MM.1S (cell line): ENCODE results near the gene FABP6.

ENCODE experiments used
- DNase-seq: peaks from one replicate; pipeline ENCODE4 v3.0.0-alpha.2; 2015
- H2AFZ ChIP-seq: fragments of 300-600 bp; sonication (generic); 2 replicates; pipeline ENCODE4 v1.6.0; 2016; ENCODE audit warnings: antibody characterized with exemption, low read length
- H3F3A ChIP-seq: fragments of 300-600 bp; sonication (generic); 2 replicates; pipeline ENCODE4 v1.6.1; 2016; ENCODE audit warnings: mild to moderate bottlenecking, antibody characterized with exemption, low read length, moderate library complexity, mixed read lengths; ENCODE audit not compliant: insufficient read depth
- H3K27ac ChIP-seq: fragments of 300-600 bp; sonication (generic); 2 replicates; pipeline ENCODE4 v1.5.1; 2016; ENCODE audit warnings: mild to moderate bottlenecking, low read length
- H3K27me3 ChIP-seq: fragments of 300-600 bp; sonication (generic); replicated peaks from 2 replicates; pipeline ENCODE4 v1.6.0; 2016; ENCODE audit warnings: low read length; ENCODE audit not compliant: insufficient read depth
- H3K36me3 ChIP-seq: fragments of 300-600 bp; sonication (generic); replicated peaks from 2 replicates; pipeline ENCODE4 v1.6.1; 2016; ENCODE audit warnings: mild to moderate bottlenecking, low read length, mixed read lengths; ENCODE audit not compliant: insufficient read depth
- H3K4me1 ChIP-seq: fragments of 300-600 bp; sonication (generic); 2 replicates; pipeline ENCODE4 v1.6.1; 2016; ENCODE audit warnings: low read length, mixed read lengths
- H3K4me2 ChIP-seq: fragments of 300-600 bp; sonication (generic); 2 replicates; pipeline ENCODE4 v1.6.0; 2016; ENCODE audit warnings: low read depth, low read length
- H3K4me3 ChIP-seq: fragments of 300-600 bp; sonication (generic); 2 replicates; pipeline ENCODE4 v1.5.1; 2016; ENCODE audit warnings: low read length, mixed read lengths
- H3K79me2 ChIP-seq: fragments of 300-600 bp; sonication (generic); 2 replicates; pipeline ENCODE4 v1.6.1; 2016; ENCODE audit warnings: mixed run types, low read length, mixed read lengths
- H3K9ac ChIP-seq: fragments of 300-600 bp; sonication (generic); 2 replicates; pipeline ENCODE4 v1.6.1; 2016; ENCODE audit warnings: low read length, mixed read lengths
- H3K9me2 ChIP-seq: fragments of 300-600 bp; sonication (generic); replicated peaks from 2 replicates; pipeline ENCODE4 v1.6.1; 2016; ENCODE audit warnings: mild to moderate bottlenecking, low read length, mixed read lengths; ENCODE audit not compliant: insufficient read depth
- H3K9me3 ChIP-seq: fragments of 300-600 bp; sonication (generic); replicated peaks from 2 replicates; pipeline ENCODE4 v1.6.1; 2016; ENCODE audit warnings: mild to moderate bottlenecking, low read length, mixed read lengths; ENCODE audit not compliant: insufficient read depth
- H4K20me1 ChIP-seq: fragments of 300-600 bp; sonication (generic); 2 replicates; pipeline ENCODE4 v1.6.1; 2016; ENCODE audit warnings: mild to moderate bottlenecking, low read length, moderate library complexity, mixed read lengths; ENCODE audit not compliant: insufficient read depth
- CTCF ChIP-seq: fragments of 300-600 bp; sonication (generic); IDR thresholded peaks from 2 replicates; pipeline ENCODE4 v1.5.1; 2016; ENCODE audit warnings: antibody characterized with exemption, low read length, mixed read lengths
- EZH2 ChIP-seq: fragments of 300-600 bp; sonication (generic); optimal IDR thresholded peaks from 2 replicates; pipeline ENCODE3; 2017; ENCODE audit warnings: low read depth, mild to moderate bottlenecking, antibody characterized with exemption, low read length, mixed read lengths
- EZH2phosphoT487 ChIP-seq: fragments of 300-600 bp; sonication (generic); IDR thresholded peaks from 2 replicates; pipeline ENCODE4 v1.6.1; 2018; ENCODE audit warnings: antibody characterized with exemption, low read length

FABP6 gene

GRCh38 chr5:160229190-160229742, at the start of gene FABP6:
TSS of gene FABP6 (plus strand) at chr5:160229506. CDS start at chr5:160229558, 52 bp downstream.
- no peak for TF ChIP-seq CTCF
- no peak for TF ChIP-seq EZH2
- TF ChIP-seq EZH2phosphoT487: no peak
- Histone ChIP-seq H3K27me3 (no peaks in the 10 kb centered on the region), H3K9me2 (no peaks in the 10 kb centered on the region), H4K20me1 (no peaks in the 10 kb centered on the region), H3K9ac (no peak within 1 kb of the TSS), H3K4me1 (no peaks in the 10 kb centered on the region), H3K9me3 (no peaks in the 10 kb centered on the region), H3K36me3 (no peaks in the 10 kb centered on the region), H2AFZ (no peak within 1 kb of the TSS), H3K4me3 (no peak within 1 kb of the TSS), H3K27ac (no peak within 1 kb of the TSS), H3K79me2 (no peaks in the 10 kb centered on the region), H3K4me2 (no peak within 1 kb of the TSS), H3F3A (no peaks in the 10 kb centered on the region)
- DNase-seq: no peak

GRCh38 chr5:160180931-160181330, 48.4 kb upstream of the FABP6 start:
- no peak overlapping the region for H3K9ac ChIP-seq
- no peaks in the 10 kb centered on the region for H3K79me2 ChIP-seq
- H3K36me3 ChIP-seq: no peaks in the 10 kb centered on the region

GRCh38 chr5:160181965-160182622, 47.2 kb upstream of the FABP6 start:
- Histone ChIP-seq H3K79me2 (no peaks in the 10 kb centered on the region), H2AFZ (no peak overlapping the region), H3K4me1 (no peaks in the 10 kb centered on the region), H3K4me3 (no peak overlapping the region), H3F3A (no peaks in the 10 kb centered on the region), H3K36me3 (no peaks in the 10 kb centered on the region), H3K9me3 (no peaks in the 10 kb centered on the region), H3K9me2 (no peaks in the 10 kb centered on the region), H3K4me2 (no peak overlapping the region), H3K9ac (no peak overlapping the region), H4K20me1 (no peaks in the 10 kb centered on the region), H3K27ac (no peak overlapping the region), H3K27me3 (no peaks in the 10 kb centered on the region)
- no peak for TF ChIP-seq CTCF
- TF ChIP-seq EZH2phosphoT487: no peak
- no peak for TF ChIP-seq EZH2
- DNase-seq: no peak

More at GRCh38 chr5:160180931-160181330, 48.4 kb upstream of the FABP6 start:
- Histone ChIP-seq H2AFZ (no peak overlapping the region), H3K27me3 (no peaks in the 10 kb centered on the region), H3F3A (no peaks in the 10 kb centered on the region), H4K20me1 (no peaks in the 10 kb centered on the region), H3K4me1 (no peaks in the 10 kb centered on the region), H3K27ac (no peak overlapping the region), H3K9me3 (no peaks in the 10 kb centered on the region), H3K9me2 (no peaks in the 10 kb centered on the region), H3K4me2 (no peak overlapping the region), H3K4me3 (no peak overlapping the region)
- TF ChIP-seq CTCF (no peak), EZH2 (no peak), EZH2phosphoT487 (no peak)
- DNase-seq: no peak
